Dedifferentiated amniotic fluid mesenchymal stem cell (primary cell): Measurements from ENCODE around the gene PLVAP.

Experiments
- DNase-seq: peaks from one replicate; pipeline ENCODE4 v3.0.0-alpha.2; 2016; ENCODE audit errors: extremely low spot score

Gene PLVAP

GRCh38 chr19:17357078-17357666 lies 20.0 kb downstream of the PLVAP start:
- no peak for DNase-seq

DNA sequence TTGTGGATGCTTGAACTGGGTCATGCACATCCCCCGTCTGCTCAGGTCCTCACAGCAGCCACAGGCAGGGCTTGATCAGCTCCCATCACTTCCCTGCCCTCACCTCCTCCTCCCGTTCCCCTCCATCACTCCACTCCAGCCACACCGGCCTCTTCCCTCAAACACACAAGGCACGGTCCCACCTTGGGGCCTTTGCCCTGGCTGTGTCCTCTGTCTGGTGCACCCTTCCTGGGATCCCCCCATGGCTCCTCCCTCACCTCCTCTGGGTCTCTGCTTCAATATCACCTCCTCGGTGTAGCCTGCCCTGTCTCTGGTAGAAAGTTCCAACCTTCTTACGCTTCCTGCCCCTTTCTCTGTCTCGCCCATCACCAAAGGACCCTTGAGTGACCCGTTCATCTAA lies 23.8 kb downstream of the PLVAP start:
- no peak for DNase-seq

GRCh38 chr19:17352608-17353280 lies 24.4 kb downstream of the PLVAP start:
- DNase-seq, result no peak

- no peak for DNase-seq
Measured at GRCh38 chr19:17351815-17352435, 25.2 kb downstream of the PLVAP start.

GRCh38 chr19:17348700-17349099 lies 28.4 kb downstream of the PLVAP start:
- DNase-seq, result no peak

GRCh38 chr19:17347877-17348276 lies 29.3 kb downstream of the PLVAP start:
- DNase-seq, result no peak

GRCh38 chr19:17347361-17347760 lies 29.8 kb downstream of the PLVAP start:
- DNase-seq, result no peak

DNA sequence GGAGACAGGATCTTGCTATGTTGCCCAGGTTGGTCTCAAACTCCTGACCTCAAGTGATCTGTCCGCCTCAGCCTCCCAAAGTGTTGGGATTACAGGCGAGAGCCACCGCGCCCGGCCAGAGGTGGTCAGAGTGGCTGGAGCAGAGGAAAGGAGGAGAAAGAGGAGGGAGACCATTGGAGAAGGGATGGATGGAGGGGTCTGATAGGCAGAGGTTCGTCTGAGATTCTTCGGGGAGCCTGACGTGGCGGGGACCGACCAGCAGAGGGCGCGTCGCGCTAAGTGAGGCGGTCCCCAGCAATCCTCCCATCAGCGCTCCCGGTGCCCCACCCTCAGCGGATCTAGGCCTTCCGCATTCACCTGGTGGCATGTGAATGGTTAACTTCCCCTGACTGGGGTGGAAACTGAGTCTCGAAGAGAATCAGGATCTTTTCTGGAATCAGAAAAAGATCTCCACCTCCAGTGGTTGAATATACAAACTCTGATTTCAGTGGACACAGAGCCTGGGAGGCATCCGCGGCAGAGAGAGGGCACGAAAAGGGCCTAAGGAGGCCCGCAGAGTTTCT lies 31.0 kb downstream of the PLVAP start:
- DNase-seq, result peak; percentile 59

DNA sequence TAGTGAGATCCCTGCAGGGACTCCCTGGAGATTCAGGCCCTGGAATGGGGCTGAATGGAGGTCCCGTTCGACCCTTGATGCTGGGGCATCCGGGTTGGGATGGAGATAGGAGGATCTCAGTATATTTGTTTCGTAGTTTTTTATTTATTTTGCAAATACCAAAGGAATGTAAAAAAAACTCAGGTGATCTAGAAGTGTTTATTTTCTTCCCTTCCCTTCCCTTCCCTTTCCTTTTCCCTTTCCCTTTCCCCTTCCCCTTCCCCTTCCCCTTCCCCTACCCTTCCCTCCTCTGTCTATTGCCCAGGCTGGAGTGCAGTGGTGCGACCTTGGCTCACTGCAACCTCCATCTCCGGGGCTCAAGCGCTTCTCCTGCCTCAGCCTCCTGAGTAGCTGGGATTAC lies 35.3 kb downstream of the PLVAP start:
- DNase-seq, result no peak

DNA sequence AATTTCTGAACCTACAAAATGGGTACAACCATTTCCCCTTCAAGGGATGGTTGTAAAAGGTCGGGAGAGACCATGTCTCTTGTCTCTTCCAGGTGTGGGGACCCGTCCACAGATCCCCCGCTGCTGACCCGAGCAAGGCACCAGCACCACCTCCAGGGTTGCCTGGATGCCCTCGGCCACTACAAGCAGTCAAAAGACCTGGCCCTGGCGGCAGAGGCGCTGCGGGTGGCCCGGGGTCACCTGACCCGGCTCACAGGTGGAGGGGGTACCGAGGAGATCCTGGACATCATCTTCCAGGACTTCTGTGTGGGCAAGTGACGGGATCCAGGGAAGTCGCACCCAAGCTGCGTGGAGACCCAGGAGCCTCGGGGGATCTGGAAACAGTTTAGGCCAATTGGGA lies 35.8 kb downstream of the PLVAP start:
- no peak for DNase-seq

DNA sequence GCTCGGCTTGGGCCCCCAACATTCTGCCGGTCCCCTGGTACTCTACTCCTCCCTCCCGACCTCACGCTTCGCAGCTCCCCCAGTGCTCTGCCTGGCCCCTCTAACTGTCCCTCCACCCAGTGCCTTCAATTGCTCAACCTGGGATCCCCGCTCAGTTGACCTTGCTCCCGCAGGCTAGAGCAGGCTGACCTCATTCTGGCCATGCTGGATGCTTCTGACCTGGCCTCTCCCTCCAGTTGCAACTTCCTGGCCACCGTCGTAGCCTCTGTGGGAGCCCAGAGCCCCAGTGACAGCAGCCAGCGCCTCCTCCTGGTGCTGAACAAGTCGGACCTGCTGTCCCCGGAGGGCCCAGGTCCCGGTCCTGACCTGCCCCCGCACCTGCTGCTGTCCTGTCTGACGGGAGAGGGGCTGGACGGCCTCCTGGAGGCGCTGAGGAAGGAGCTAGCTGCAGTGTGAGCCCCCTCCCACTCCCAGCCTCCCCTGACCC lies 36.2 kb downstream of the PLVAP start:
- no peak for DNase-seq

DNA sequence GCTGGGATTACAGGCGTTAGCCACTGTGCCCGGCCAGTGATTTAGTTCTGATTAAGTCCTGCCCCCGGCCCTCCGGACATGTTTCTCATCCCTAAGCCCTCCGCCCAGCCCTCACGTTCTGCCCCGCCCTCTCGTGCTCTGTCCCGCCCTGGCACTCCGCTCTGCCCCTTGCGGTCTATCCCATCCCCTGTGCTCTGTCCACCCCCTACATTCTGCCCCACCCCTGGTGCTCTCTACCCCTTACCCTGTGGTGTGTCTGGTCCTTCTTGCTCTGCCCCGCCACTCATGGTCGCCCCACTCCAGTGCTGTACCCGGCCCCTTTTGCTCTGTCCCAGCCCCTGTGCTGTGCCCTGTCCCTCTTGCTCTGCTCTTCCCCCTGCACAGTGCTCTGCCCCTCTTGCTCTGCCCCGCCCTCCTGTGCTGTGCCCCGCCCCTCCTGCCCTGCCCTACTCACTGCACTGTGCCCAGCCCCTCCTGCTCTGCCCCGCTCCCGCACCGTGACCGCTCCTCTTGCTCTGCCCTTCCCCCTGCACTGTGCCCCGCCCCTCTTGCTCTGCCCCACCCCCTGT lies 36.8 kb downstream of the PLVAP start:
- DNase-seq, result no peak

- no peak for DNase-seq
Measured at GRCh38 chr19:17339088-17339741, 37.9 kb downstream of the PLVAP start.

DNA sequence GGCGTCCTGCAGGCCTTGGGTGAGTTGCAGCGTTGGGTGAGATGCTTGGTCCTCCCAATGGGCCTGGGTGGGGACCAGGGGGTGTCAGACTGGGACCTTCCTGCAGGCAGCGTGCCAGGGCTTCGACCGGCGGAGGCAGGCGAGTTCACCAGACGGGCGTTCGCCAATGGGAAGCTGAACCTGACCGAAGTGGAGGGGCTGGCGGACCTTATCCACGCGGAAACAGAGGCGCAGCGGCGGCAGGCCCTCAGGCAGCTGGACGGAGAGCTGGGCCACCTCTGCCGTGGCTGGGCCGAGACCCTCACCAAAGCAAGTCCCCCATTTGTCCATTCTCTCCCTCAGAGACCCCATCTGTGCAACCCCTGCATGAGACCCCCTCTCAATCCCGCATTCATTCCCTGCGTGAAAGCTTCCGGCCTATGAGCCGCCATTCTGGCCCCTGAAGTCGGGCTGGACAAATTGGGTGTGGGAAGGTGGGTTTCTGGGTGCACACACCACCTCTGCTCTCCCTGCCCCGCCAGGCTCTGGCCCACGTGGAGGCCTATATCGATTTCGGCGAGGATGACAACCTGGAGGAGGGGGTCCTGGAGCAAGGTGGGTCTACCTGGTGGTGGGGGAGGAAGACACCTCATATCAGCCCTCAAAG lies 38.6 kb downstream of the PLVAP start:
- DNase-seq, result no peak

- no peak for DNase-seq
Measured at GRCh38 chr19:17337675-17338432, 39.3 kb downstream of the PLVAP start.

DNA sequence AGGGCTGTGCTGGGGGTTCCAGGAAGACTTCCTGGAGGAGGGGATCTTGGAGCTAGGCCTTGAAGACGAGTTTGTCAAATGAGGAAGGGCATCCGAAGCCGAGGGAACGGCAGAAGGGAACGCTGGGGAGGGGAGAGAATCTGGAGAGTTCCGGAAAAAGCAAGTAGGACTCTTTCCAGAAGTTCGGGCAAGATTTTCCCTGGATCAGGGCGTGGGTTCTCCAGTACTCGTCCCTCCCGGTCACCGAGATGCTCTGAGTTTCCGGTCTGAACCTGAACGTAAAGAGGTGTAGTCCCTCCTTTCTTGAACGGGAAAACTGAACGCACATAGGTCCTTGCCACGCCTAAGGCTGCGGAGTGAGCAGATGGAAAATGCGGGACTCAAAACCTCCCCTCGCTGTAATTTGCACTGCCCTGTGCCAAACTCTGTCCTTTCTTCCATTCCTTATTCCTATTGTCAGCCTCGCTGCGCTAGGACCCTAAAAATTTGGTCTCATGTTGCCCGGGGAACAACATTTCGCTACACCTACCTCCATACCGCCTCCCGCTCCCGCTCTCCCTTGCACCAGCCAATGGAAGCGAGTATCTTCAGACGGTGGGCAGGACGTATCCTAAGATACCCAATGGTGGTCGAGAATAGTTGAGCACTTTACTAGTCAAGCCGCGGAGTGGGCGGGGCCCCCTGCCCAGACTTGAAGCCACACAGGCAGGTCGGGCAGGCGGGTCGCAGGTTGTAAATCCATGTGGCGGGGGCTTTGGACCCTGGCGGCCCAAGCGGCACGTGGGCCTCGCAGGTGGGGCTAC lies 40.1 kb downstream of the PLVAP start, which contains the start of gene GTPBP3:
TSS of gene GTPBP3 (plus strand) at position 682 of the 803 bp plus-strand sequence. CDS start at position 741, 59 bp downstream.
- DNase-seq, result peak; percentile 98

DNA sequence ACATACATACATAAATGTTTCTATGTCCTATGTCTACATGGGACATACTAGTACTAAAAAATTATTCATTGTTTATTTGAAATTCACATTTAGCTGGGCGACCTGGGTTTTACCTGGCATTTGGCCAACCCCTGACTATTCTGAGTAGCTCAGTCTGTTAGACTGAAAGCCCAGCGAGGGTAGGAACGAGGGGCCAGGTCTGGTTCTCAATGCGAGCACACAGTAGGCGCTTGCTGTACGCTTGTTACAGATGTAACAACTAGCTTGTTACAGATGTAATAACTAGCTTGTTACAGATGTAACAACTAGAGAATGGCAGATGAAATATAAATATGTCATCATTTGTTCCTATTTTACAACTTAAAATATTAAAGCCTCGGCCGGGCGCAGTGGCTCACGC lies 41.6 kb downstream of the PLVAP start:
- no peak for DNase-seq

- DNase-seq, result peak; percentile 97
Measured at GRCh38 chr19:17334414-17335409, 42.4 kb downstream of the PLVAP start, which contains the start of gene ANO8. ANO8 (minus strand) TSS chr19:17334855; CDS start chr19:17334670, 185 bp downstream.
